Measurements from ENCODE around the gene TSPO2. TPM values are rescaled to one million over a fixed set of nuclear protein-coding genes. Genes with fewer than 3 reads are reported as not detected.
A peak's percentile ranks its signal among the peaks of the same experiment; 100 is the strongest.

Gene TSPO2
- total and polyA plus RNA-seq, 2 of the 8 experiments (the other 6 are each of a cell fraction or from before 2014, with no cell fraction given) = not detected

DNA sequence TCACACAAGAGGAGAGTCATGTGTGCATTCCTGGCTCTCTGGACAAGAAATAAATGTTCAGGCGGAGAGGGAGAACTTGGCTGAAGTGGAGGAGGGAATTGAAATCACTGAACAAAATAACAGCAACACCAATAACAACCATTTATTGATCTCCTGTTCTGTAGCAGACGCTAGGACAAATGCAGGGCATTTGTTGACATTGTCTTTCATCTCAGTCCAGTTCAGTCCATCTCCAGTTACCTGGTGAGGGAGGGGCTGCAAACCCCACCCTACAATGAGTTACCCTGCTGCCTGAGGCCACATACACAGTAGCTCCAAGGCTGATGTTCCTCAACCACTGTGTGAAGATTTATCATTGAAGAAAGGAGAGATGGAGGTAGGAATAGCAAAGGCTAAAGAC lies 30.6 kb upstream of the TSPO2 start:
- WGBS, 2 experiments (ENCODE audit: extremely low coverage in 1 of 2, insufficient coverage in 1 of 2, insufficient read length in 1 of 2, insufficient replicate concordance in 2 of 2, low coverage in 1 of 2, low lambda C conversion rate in 2 of 2, missing lambda C conversion rate in 1 of 2) = 96% methylated on average over 2 of the region's 2 CpGs; no CpG with 5 or more reads in 1 of the 2 experiments
- DNase-seq (ENCODE audit: low read depth in 1 of 2, low spot score in 2 of 2) (no peak), FAIRE-seq (no peak)
- H3K9me3 ChIP-seq (ENCODE audit: insufficient read depth in 2 of 2, low read depth in 1 of 2, low read length in 1 of 2) = no peaks in the 10 kb centered on the region
- H2BK5ac ChIP-seq (ENCODE audit: low read depth, low read length) = no peak overlapping the region
- H3K4me3 ChIP-seq (ENCODE audit: extremely low read depth in 1 of 4, insufficient read depth in 2 of 4, low read depth in 3 of 4, low read length in 4 of 4) = no peak overlapping the region
- no peak for TF ChIP-seq SP4 (IDR thresholded peaks at IDR 0.05; ENCODE audit: low read length)
- TF ChIP-seq MAFK (IDR thresholded peaks at IDR 0.05; ENCODE audit: low read depth, low read length) = no peak
- TF ChIP-seq PHF8 (conservative IDR thresholded peaks at IDR 0.05; ENCODE audit: low read depth, low read length) = no peak
- no peak for TF ChIP-seq SIX5 (IDR thresholded peaks at IDR 0.05; ENCODE audit: low read depth, low read length)
- TF ChIP-seq BRCA1 (IDR thresholded peaks at IDR 0.05; ENCODE audit: low read depth, low read length) = no peak
- TF ChIP-seq BCL11A (IDR thresholded peaks at IDR 0.05; ENCODE audit: low read depth in 2 of 2, low read length in 2 of 2) = no peak
- TF ChIP-seq ATF3 (IDR thresholded peaks at IDR 0.05; ENCODE audit: insufficient read depth, low read depth, low read length) = no peak
- H3K14ac ChIP-seq (ENCODE audit: insufficient read length) = no peak overlapping the region
- H3K18ac ChIP-seq (ENCODE audit: extremely low read depth, low read length) = no peak overlapping the region
- H3K27ac ChIP-seq (ENCODE audit: low read depth, low read length) = no peak overlapping the region
- H3K23me2 ChIP-seq (ENCODE audit: low read depth, low read length) = no peaks in the 10 kb centered on the region
- H3K23ac ChIP-seq (ENCODE audit: insufficient read length) = no peak overlapping the region
- POLR2A ChIA-PET (ENCODE audit: partially characterized antibody) = no interaction called here
- no peak overlapping the region for H2BK15ac ChIP-seq (ENCODE audit: low read length)
- H3K27me3 ChIP-seq (replicated peaks in 1 of 4; ENCODE audit: control insufficient read depth in 3 of 4, extremely low read depth in 1 of 4, insufficient read depth in 3 of 4, low read length in 3 of 4) = no peaks in the 10 kb centered on the region
- no peak overlapping the region for H4K8ac ChIP-seq (ENCODE audit: extremely low read depth, insufficient read depth, low read length)
- H3K36me3 ChIP-seq (ENCODE audit: control insufficient read depth in 2 of 4, insufficient read depth in 4 of 4, low read length in 3 of 4) = no peaks in the 10 kb centered on the region
- H3K4me2 ChIP-seq (ENCODE audit: insufficient read depth in 1 of 2, low read depth in 2 of 2, low read length in 2 of 2) = no peak overlapping the region
- CTCF ChIA-PET (ENCODE audit: partially characterized antibody) = interaction anchor here (0.6 to 4.0 kb wide), 5 partner anchors 12 to 27 kb away, joined by 3 to 33 read pairs (median 4); partner anchors contain the start of gene UNC5CL
- H3K4ac ChIP-seq (replicated peaks; ENCODE audit: insufficient read length, low read depth, low read length) = no peak overlapping the region
- no peak overlapping the region for H2BK120ac ChIP-seq (replicated peaks; ENCODE audit: low read depth, low read length)
- H3K4me1 ChIP-seq (replicated peaks in 1 of 4; ENCODE audit: control insufficient read depth in 3 of 4, insufficient read depth in 4 of 4, low read length in 3 of 4) = no peaks in the 10 kb centered on the region
- no peak overlapping the region for H4K91ac ChIP-seq (replicated peaks; ENCODE audit: insufficient read length, low read length)
- H4K5ac ChIP-seq (ENCODE audit: insufficient read length, low read depth, low read length) = no peak overlapping the region
- no peak overlapping the region for H3K56ac ChIP-seq (replicated peaks; ENCODE audit: insufficient read length, low read depth, low read length)
- H4K20me1 ChIP-seq (replicated peaks in 1 of 2; ENCODE audit: control insufficient read depth in 1 of 2, insufficient read depth in 2 of 2, low read length in 2 of 2) = peaks cover 0 to 2% of the 10 kb centered on the region in 2 experiments
- no peak overlapping the region for H2AFZ ChIP-seq (ENCODE audit: low read length)
- H3K79me1 ChIP-seq (ENCODE audit: low read depth, low read length) = no peaks in the 10 kb centered on the region
- H2BK20ac ChIP-seq (ENCODE audit: low read length) = no peak overlapping the region
- H2BK12ac ChIP-seq (ENCODE audit: low read depth, low read length) = no peak overlapping the region
- H3K9ac ChIP-seq (replicated peaks in 1 of 4; ENCODE audit: extremely low read depth in 1 of 4, low read depth in 3 of 4, low read length in 3 of 4) = no peak overlapping the region
- H2AK5ac ChIP-seq (ENCODE audit: low read depth, low read length) = 0 out of 2 replicates have a peak overlapping the region, but pooled peaks have one; percentile 24
- no peaks in the 10 kb centered on the region for H3K79me2 ChIP-seq (ENCODE audit: control insufficient read depth in 1 of 2, insufficient read depth in 2 of 2, low read length in 2 of 2)

Data from H1 (cell line).